Gastroesophageal sphincter (tissue), 3 donors: ENCODE data around the gene PDE2A.

Experiments used
- CTCF ChIP-seq, 4 experiments: fragments of 200-600 bp in 2 of 4; fragments of 450-650 bp in 2 of 4; sonication (generic) in 1 of 4; IDR thresholded peaks; one replicate each; pipeline ENCODE4 v1.5.1; 2017 to 2019; ENCODE audit warnings: antibody characterized with exemption in 4 of 4, mild to moderate bottlenecking in 2 of 4, moderate library complexity in 2 of 4
- POLR2A ChIP-seq, 2 donors: fragments of 450-650 bp; IDR thresholded peaks; one replicate each; pipeline ENCODE4 v1.6.1; 2017; ENCODE audit warnings: antibody characterized with exemption in 2 of 2, mild to moderate bottlenecking in 2 of 2, moderate library complexity in 1 of 2

- no peak for TF ChIP-seq CTCF (IDR thresholded peaks at IDR 0.05)
- TF ChIP-seq POLR2A (IDR thresholded peaks at IDR 0.05): no peak
These were observed 23.6 kb upstream of the PDE2A start for GRCh38 chr11:72697814-72698213.
